A549 (cell line): ENCODE results near the gene CD34. TPM values are rescaled to one million over a fixed set of nuclear protein-coding genes. Genes with fewer than 3 reads are reported as not detected.

Experiments used
- ATAC-seq, 2 experiments: fragments of 200-7000 bp in 1 of 2; fragments of >200 bp in 1 of 2; cut with Nextera tagmentation in 1 of 2; cut with Tn5 transposase in 1 of 2; 3 replicates each; pipeline versions ENCODE4 v1.8.0 to v1.9.1; 2018 to 2020; ENCODE audit warnings: mild to moderate bottlenecking in 1 of 2, moderate library complexity in 1 of 2
- CTCF ChIA-PET: fragments of 300-600 bp; sonication (Branson Sonifier 250); formaldehyde crosslinking; extraction: SDS; loops from one replicate; lab custom pipeline; 2021; ENCODE audit warnings: antibody characterized with exemption, inconsistent platforms; lab: Yijun Ruan, JAX
- POLR2A ChIA-PET: fragments of 350-600 bp; formaldehyde crosslinking; extraction: SDS; loops from one replicate; lab custom pipeline; 2021; ENCODE audit warnings: antibody characterized with exemption, inconsistent platforms; lab: Yijun Ruan, JAX
- DNase-seq, 2 experiments: peaks; one replicate each; pipeline versions ENCODE4 v3.0.0 to v3.0.0-alpha.2; 2011 to 2016; ENCODE audit warnings: low read depth in 1 of 2, low spot score in 1 of 2
- FAIRE-seq: peaks from 2 replicates; lab custom pipeline; 2011; peaks lifted over from hg19 to GRCh38; lab: Jason Lieb, UNC
- H3K27ac ChIP-seq, 2 experiments: fragments of >200 bp; sonication (Bioruptor Twin); formaldehyde crosslinking; 3 replicates each; pipeline ENCODE4 v1.5.1; 2016 to 2017
- H3K4me1 ChIP-seq: fragments of >200 bp; sonication (Bioruptor Twin); formaldehyde crosslinking; 3 replicates; pipeline ENCODE4 v1.6.1; 2016
- H3K4me2 ChIP-seq: fragments of >200 bp; sonication (Bioruptor Twin); formaldehyde crosslinking; 3 replicates; pipeline ENCODE4 v1.6.1; 2016
- H3K4me3 ChIP-seq: fragments of >200 bp; sonication (Bioruptor Twin); formaldehyde crosslinking; 3 replicates; pipeline ENCODE4 v1.5.1; 2016
- H3K9me3 ChIP-seq: fragments of >200 bp; sonication (Bioruptor Twin); formaldehyde crosslinking; 3 replicates; pipeline ENCODE4 v1.6.1; 2016
- CHD2 ChIP-seq: fragments of 150-350 bp; IDR thresholded peaks from 2 replicates; pipeline ENCODE4 v1.6.1; 2014; ENCODE audit warnings: low read length; ENCODE audit not compliant: partially characterized antibody
- EHMT2 ChIP-seq: fragments of 200-600 bp; sonication (generic); IDR thresholded peaks from 2 replicates; pipeline ENCODE4 v1.6.1; 2016; ENCODE audit warnings: antibody characterized with exemption, low read depth, mild to moderate bottlenecking, moderate library complexity
- FOSL2 ChIP-seq, 2 experiments: fragments of 450-650 bp in 1 of 2; fragments of >200 bp in 1 of 2; sonication (Bioruptor Twin) in 1 of 2; formaldehyde crosslinking; IDR thresholded peaks; 2 replicates each; pipeline versions ENCODE4 v1.5.0 to v1.6.1; 2016 to 2020; ENCODE audit warnings: mild to moderate bottlenecking in 1 of 2, moderate library complexity in 1 of 2
- HDAC2 ChIP-seq: fragments of 200-600 bp; sonication (generic); IDR thresholded peaks from 2 replicates; pipeline ENCODE4 v1.6.1; 2016
- KDM1A ChIP-seq: fragments of 200-600 bp; sonication (generic); IDR thresholded peaks from 2 replicates; pipeline ENCODE4 v1.6.1; 2016; ENCODE audit warnings: low read depth, mild to moderate bottlenecking
- MYC ChIP-seq: IDR thresholded peaks from 2 replicates; pipeline ENCODE4 v1.6.1; 2012; ENCODE audit warnings: mild to moderate bottlenecking, inconsistent platforms, low read length, improper control_type of control experiment, borderline replicate concordance
- NPAS2 ChIP-seq: fragments of 250-450 bp; sonication (Bioruptor Pico); IDR thresholded peaks from 2 replicates; pipeline ENCODE4 v1.8.0; 2022; ENCODE audit warnings: mild to moderate bottlenecking, moderate library complexity, borderline replicate concordance
- NR3C1 ChIP-seq: fragments of >200 bp; sonication (Bioruptor Twin); formaldehyde crosslinking; IDR thresholded peaks from 3 replicates; pipeline ENCODE4 v1.6.1; 2017
- RAD21 ChIP-seq, 2 experiments: fragments of >200 bp in 1 of 2; sonication (Bioruptor Twin) in 1 of 2; formaldehyde crosslinking in 1 of 2; IDR thresholded peaks in 1 of 2; conservative IDR thresholded peaks in 1 of 2; 2 replicates in 1 of 2; 3 replicates in 1 of 2; pipeline ENCODE4 v1.6.1; 2012 to 2018; ENCODE audit warnings: inconsistent platforms in 1 of 2
- RCOR1 ChIP-seq: fragments of 150-350 bp; IDR thresholded peaks from 2 replicates; pipeline ENCODE4 v1.6.1; 2014; ENCODE audit warnings: antibody characterized with exemption, low read length, low read depth
- RFX5 ChIP-seq: fragments of 450-650 bp; IDR thresholded peaks from 2 replicates; pipeline ENCODE4 v1.7.1; 2014; ENCODE audit warnings: antibody characterized with exemption, mild to moderate bottlenecking, moderate library complexity
- RNF2 ChIP-seq: fragments of 200-600 bp; sonication (generic); IDR thresholded peaks from 2 replicates; pipeline ENCODE4 v1.6.1; 2016; ENCODE audit warnings: low read depth, mild to moderate bottlenecking, antibody characterized with exemption, moderate library complexity, borderline replicate concordance
- SREBF2 ChIP-seq: fragments of 450-650 bp; IDR thresholded peaks from 2 replicates; pipeline ENCODE4 v1.6.1; 2014; ENCODE audit warnings: mild to moderate bottlenecking, moderate library complexity
- TFCP2L1 ChIP-seq: fragments of 250-450 bp; sonication (Bioruptor Pico); IDR thresholded peaks from 2 replicates; pipeline ENCODE4 v1.5.0; 2021; ENCODE audit warnings: mild to moderate bottlenecking
- TP53 ChIP-seq: fragments of 250-450 bp; sonication (Bioruptor Pico); IDR thresholded peaks from 2 replicates; pipeline ENCODE4 v1.5.0; 2021; ENCODE audit warnings: mild to moderate bottlenecking, moderate library complexity
- ZC3H11A ChIP-seq: fragments of 450-650 bp; IDR thresholded peaks from 2 replicates; pipeline ENCODE4 v1.6.1; 2014; ENCODE audit warnings: antibody characterized with exemption, mild to moderate bottlenecking
- ZFP36 ChIP-seq: fragments of 450-650 bp; IDR thresholded peaks from 2 replicates; pipeline ENCODE4 v1.6.1; 2014; ENCODE audit warnings: borderline replicate concordance; ENCODE audit not compliant: partially characterized antibody
- ZNF302 ChIP-seq: fragments of 250-450 bp; sonication (Bioruptor Pico); IDR thresholded peaks from 2 replicates; pipeline ENCODE4 v1.9.0; 2021; ENCODE audit warnings: inconsistent platforms, mild to moderate bottlenecking, moderate library complexity
- ZSCAN20 ChIP-seq: fragments of 250-450 bp; sonication (Bioruptor Pico); IDR thresholded peaks from 2 replicates; pipeline ENCODE4 v1.8.0; 2022; ENCODE audit warnings: mild to moderate bottlenecking, moderate library complexity
- WGBS: methylation state at CpG from one replicate; pipeline ENCODE4 v1.1.6; 2017; ENCODE audit errors: missing lambda C conversion rate; 5-methylcytosine and 5-hydroxymethylcytosine counted together
- polyA plus RNA-seq, 4 experiments: library from polyadenylated mRNA; depleted of rRNA in 3 of 4; stranded (reverse); fragments of >200 nt; fragmentation: RNase III in 1 of 4; extraction: RNeasy Plus Mini Kit Qiagen cat#74134 plus additional on column Dnase treatment in 1 of 4; gene quantifications; 2 replicates in 3 of 4; 3 replicates in 1 of 4; pipeline ENCODE4 v1.2.3, GENCODE V29; 2011 to 2017
- TF ChIP-seq, protein P1 (sequence below): fragments of >200 bp; sonication (Bioruptor Twin); formaldehyde crosslinking; IDR thresholded peaks from 2 replicates; pipeline ENCODE4 v1.6.1; 2016
- TF ChIP-seq, protein P2 (sequence below): IDR thresholded peaks from 2 replicates; pipeline ENCODE4 v1.6.1; 2012
- TF ChIP-seq, protein P3 (sequence below): fragments of 150-350 bp; IDR thresholded peaks from 2 replicates; pipeline ENCODE4 v1.6.1; 2014; ENCODE audit warnings: low read depth, mild to moderate bottlenecking, low read length
- TF ChIP-seq, protein P4 (sequence below): fragments of >200 bp; sonication (Bioruptor Twin); formaldehyde crosslinking; IDR thresholded peaks from 3 replicates; pipeline ENCODE4 v1.5.1; 2016
- TF ChIP-seq, protein P5 (sequence below): fragments of 250-450 bp; sonication (Bioruptor Pico); IDR thresholded peaks from 2 replicates; pipeline ENCODE4 v1.5.0; 2020; ENCODE audit warnings: low read depth, mild to moderate bottlenecking, moderate library complexity
- TF ChIP-seq, protein P6 (sequence below): fragments of 450-650 bp; IDR thresholded peaks from 2 replicates; pipeline ENCODE4 v1.6.1; 2014; ENCODE audit warnings: antibody characterized with exemption
- TF ChIP-seq, protein P7 (sequence below): fragments of 200-600 bp; sonication (generic); IDR thresholded peaks from 2 replicates; pipeline ENCODE4 v1.6.1; 2016; ENCODE audit warnings: antibody characterized with exemption, mild to moderate bottlenecking, moderate library complexity

Gene CD34
- polyA plus RNA-seq, 2 of the 4 experiments (the other 2 are of a cell fraction) = 0.05 TPM; not detected in 1

DNA sequence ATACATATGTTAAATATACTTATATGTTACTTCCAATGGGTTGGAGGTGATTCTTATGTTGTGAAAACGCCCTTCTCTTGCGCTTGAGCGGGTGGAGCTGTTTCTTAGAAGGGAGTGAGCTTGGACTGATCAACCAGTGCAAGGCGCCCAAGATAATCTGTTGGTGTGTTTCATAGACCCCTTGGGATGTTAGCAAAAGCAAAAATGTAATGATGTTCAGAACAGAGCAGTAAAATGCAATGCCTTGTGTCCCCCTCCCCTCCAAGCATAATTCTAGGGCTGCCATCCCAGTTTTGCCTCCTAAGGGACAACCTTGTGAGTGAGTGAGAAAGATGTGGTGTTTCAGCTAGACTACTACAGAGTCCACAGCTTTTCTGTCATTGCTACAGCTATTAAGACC is 6.2 kb upstream of the CD34 start:
- Histone ChIP-seq H3K4me3 (no peak overlapping the region), H3K4me2 (no peak overlapping the region), H3K27ac (no peak overlapping the region), H3K4me1 (no peaks in the 10 kb centered on the region), H3K9me3 (no peaks in the 10 kb centered on the region)
- ATAC-seq = no peak
- no peak for FAIRE-seq
- no peak for DNase-seq
- ChIA-PET CTCF (interaction anchor here (1.0 to 1.2 kb wide), 4 partner anchors 22 to 55 kb away, joined by 3 to 5 read pairs (median 3); no protein-coding TSS in a partner anchor), POLR2A (no interaction called here)
- TF ChIP-seq KDM1A (no peak), TP53 (CRISPR knock-in tag) (no peak), MYC (no peak), RFX5 (no peak), RNF2 (no peak), RCOR1 (no peak), RAD21 (conservative IDR thresholded peaks at IDR 0.05 in 1 of 2, IDR thresholded peaks at IDR 0.05 in 1 of 2) (no peak), NR3C1 (no peak), ZSCAN20 (no peak), ZNF302 (no peak)
- TF ChIP-seq, protein P1, sequence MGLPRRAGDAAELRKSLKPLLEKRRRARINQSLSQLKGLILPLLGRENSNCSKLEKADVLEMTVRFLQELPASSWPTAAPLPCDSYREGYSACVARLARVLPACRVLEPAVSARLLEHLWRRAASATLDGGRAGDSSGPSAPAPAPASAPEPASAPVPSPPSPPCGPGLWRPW = no peak
- TF ChIP-seq, protein P2, sequence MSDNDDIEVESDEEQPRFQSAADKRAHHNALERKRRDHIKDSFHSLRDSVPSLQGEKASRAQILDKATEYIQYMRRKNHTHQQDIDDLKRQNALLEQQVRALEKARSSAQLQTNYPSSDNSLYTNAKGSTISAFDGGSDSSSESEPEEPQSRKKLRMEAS = no peak
- TF ChIP-seq, protein P3, sequence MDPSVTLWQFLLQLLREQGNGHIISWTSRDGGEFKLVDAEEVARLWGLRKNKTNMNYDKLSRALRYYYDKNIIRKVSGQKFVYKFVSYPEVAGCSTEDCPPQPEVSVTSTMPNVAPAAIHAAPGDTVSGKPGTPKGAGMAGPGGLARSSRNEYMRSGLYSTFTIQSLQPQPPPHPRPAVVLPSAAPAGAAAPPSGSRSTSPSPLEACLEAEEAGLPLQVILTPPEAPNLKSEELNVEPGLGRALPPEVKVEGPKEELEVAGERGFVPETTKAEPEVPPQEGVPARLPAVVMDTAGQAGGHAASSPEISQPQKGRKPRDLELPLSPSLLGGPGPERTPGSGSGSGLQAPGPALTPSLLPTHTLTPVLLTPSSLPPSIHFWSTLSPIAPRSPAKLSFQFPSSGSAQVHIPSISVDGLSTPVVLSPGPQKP = no peak
- 80% methylated on average over 4 of the region's 4 CpGs for WGBS

DNA sequence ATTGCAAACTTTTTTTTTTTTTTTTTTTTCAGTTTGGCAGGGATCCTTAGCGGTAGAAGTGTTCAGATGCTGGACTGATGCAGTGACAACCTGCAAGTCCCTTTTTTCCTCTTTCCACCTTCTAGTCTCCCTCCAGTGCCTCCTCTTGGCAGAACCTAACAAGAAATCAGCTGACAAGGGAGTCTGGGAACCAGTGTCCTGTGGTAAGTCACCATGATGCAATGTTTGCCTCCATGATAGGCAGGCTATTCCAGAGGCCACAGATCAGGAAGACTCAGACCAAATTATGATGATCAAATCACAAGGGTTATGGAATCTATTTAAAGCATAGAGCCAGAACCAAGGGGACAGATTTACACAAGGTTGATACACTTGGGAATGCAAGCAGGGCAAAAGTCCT is 3.0 kb upstream of the CD34 start:
- 70% methylated on average over 1 of the region's 1 CpG for WGBS
- POLR2A ChIA-PET = interaction anchor here (0.6 kb wide), 1 partner anchor 90 kb away, joined by 3 read pairs; no protein-coding TSS in a partner anchor
- 0 out of 3 replicates have a peak, but pooled peaks cover 4% of the 10 kb centered on the region for H3K4me1 ChIP-seq
- TF ChIP-seq, protein P4, sequence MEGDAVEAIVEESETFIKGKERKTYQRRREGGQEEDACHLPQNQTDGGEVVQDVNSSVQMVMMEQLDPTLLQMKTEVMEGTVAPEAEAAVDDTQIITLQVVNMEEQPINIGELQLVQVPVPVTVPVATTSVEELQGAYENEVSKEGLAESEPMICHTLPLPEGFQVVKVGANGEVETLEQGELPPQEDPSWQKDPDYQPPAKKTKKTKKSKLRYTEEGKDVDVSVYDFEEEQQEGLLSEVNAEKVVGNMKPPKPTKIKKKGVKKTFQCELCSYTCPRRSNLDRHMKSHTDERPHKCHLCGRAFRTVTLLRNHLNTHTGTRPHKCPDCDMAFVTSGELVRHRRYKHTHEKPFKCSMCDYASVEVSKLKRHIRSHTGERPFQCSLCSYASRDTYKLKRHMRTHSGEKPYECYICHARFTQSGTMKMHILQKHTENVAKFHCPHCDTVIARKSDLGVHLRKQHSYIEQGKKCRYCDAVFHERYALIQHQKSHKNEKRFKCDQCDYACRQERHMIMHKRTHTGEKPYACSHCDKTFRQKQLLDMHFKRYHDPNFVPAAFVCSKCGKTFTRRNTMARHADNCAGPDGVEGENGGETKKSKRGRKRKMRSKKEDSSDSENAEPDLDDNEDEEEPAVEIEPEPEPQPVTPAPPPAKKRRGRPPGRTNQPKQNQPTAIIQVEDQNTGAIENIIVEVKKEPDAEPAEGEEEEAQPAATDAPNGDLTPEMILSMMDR = no peak
- TF ChIP-seq, protein P5, sequence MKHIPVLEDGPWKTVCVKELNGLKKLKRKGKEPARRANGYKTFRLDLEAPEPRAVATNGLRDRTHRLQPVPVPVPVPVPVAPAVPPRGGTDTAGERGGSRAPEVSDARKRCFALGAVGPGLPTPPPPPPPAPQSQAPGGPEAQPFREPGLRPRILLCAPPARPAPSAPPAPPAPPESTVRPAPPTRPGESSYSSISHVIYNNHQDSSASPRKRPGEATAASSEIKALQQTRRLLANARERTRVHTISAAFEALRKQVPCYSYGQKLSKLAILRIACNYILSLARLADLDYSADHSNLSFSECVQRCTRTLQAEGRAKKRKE (CRISPR knock-in tag) = no peak
- no peak for TF ChIP-seq CHD2
- TF ChIP-seq EHMT2 = no peak
- no peak for TF ChIP-seq ZFP36
- TF ChIP-seq, protein P6, sequence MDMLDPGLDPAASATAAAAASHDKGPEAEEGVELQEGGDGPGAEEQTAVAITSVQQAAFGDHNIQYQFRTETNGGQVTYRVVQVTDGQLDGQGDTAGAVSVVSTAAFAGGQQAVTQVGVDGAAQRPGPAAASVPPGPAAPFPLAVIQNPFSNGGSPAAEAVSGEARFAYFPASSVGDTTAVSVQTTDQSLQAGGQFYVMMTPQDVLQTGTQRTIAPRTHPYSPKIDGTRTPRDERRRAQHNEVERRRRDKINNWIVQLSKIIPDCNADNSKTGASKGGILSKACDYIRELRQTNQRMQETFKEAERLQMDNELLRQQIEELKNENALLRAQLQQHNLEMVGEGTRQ = no peak
- no peak for TF ChIP-seq TFCP2L1
- no peak for TF ChIP-seq FOSL2 (IDR thresholded peaks at IDR 0.05)
- no peak for TF ChIP-seq FOSL2 (CRISPR knock-in tag; IDR thresholded peaks at IDR 0.05)
- TF ChIP-seq SREBF2 = no peak
- TF ChIP-seq ZC3H11A = no peak
- TF ChIP-seq, protein P3 = no peak
- TF ChIP-seq, protein P2 = no peak
- TF ChIP-seq, protein P7, sequence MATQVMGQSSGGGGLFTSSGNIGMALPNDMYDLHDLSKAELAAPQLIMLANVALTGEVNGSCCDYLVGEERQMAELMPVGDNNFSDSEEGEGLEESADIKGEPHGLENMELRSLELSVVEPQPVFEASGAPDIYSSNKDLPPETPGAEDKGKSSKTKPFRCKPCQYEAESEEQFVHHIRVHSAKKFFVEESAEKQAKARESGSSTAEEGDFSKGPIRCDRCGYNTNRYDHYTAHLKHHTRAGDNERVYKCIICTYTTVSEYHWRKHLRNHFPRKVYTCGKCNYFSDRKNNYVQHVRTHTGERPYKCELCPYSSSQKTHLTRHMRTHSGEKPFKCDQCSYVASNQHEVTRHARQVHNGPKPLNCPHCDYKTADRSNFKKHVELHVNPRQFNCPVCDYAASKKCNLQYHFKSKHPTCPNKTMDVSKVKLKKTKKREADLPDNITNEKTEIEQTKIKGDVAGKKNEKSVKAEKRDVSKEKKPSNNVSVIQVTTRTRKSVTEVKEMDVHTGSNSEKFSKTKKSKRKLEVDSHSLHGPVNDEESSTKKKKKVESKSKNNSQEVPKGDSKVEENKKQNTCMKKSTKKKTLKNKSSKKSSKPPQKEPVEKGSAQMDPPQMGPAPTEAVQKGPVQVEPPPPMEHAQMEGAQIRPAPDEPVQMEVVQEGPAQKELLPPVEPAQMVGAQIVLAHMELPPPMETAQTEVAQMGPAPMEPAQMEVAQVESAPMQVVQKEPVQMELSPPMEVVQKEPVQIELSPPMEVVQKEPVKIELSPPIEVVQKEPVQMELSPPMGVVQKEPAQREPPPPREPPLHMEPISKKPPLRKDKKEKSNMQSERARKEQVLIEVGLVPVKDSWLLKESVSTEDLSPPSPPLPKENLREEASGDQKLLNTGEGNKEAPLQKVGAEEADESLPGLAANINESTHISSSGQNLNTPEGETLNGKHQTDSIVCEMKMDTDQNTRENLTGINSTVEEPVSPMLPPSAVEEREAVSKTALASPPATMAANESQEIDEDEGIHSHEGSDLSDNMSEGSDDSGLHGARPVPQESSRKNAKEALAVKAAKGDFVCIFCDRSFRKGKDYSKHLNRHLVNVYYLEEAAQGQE = no peak
- no peak for TF ChIP-seq ZSCAN20
- no peak for TF ChIP-seq NPAS2
- no peak for TF ChIP-seq HDAC2

More for the DNA sequence above, 3.0 kb upstream of the CD34 start:
- Histone ChIP-seq H3K27ac (no peak overlapping the region), H3K4me2 (no peak overlapping the region), H3K9me3 (no peaks in the 10 kb centered on the region), H3K4me3 (no peak overlapping the region)
- peak in 1 of 2 experiments; percentile 20 for DNase-seq
- ATAC-seq = no peak
- no peak for FAIRE-seq
- CTCF ChIA-PET = no interaction called here
